IMR-90 (cell line): ENCODE results near the gene DOCK7. TPM values are rescaled to one million over a fixed set of nuclear protein-coding genes. Genes with fewer than 3 reads are reported as not detected.

Source experiments
- ATAC-seq: fragments of 200-7000 bp; cut with Tn5 transposase; 2 replicates; pipeline ENCODE4 v1.9.1; 2020; ENCODE audit warnings: low read depth, mild to moderate bottlenecking, moderate library complexity
- BruUV-seq: library from RNA; stranded (reverse); fragments of 400-500 nt; replicated peaks from 2 replicates; lab custom pipeline; 2021; lab: Mats Ljungman, UMichigan
- CTCF ChIA-PET: fragments of 300-600 bp; formaldehyde crosslinking; extraction: SDS; loops from one replicate; lab custom pipeline; 2021; ENCODE audit warnings: antibody characterized with exemption; lab: Yijun Ruan, JAX
- POLR2A ChIA-PET: fragments of 300-600 bp; sonication (Branson Sonifier 250); formaldehyde crosslinking; loops from one replicate; lab custom pipeline; 2022; ENCODE audit warnings: antibody characterized with exemption; ENCODE audit not compliant: unreplicated experiment; lab: Charles Lee
- DNase-seq: peaks from one replicate; pipeline ENCODE4 v3.0.0; 2013
- H2AFZ ChIP-seq: replicated peaks from 2 replicates; pipeline ENCODE3; 2013; ENCODE audit warnings: low read length, mild to moderate bottlenecking; ENCODE audit not compliant: poor library complexity
- H2AK5ac ChIP-seq: 2 replicates; pipeline ENCODE4 v1.6.1; 2013; ENCODE audit warnings: low read depth, low read length, inconsistent platforms
- H2AK9ac ChIP-seq: replicated peaks from 2 replicates; pipeline ENCODE3; 2013; ENCODE audit warnings: mild to moderate bottlenecking, low read depth, low read length, moderate library complexity; ENCODE audit not compliant: poor library complexity
- H2BK120ac ChIP-seq: 2 replicates; pipeline ENCODE4 v1.6.1; 2013; ENCODE audit warnings: low read depth, low read length, inconsistent platforms
- H2BK15ac ChIP-seq: 3 replicates; pipeline ENCODE4 v1.6.1; 2013; ENCODE audit warnings: low read depth, low read length, inconsistent platforms
- H2BK20ac ChIP-seq: 2 replicates; pipeline ENCODE4 v1.6.1; 2013; ENCODE audit warnings: low read depth, mild to moderate bottlenecking, inconsistent platforms, low read length, moderate library complexity
- H2BK5ac ChIP-seq: 2 replicates; pipeline ENCODE4 v1.6.1; 2013; ENCODE audit warnings: mild to moderate bottlenecking, low read depth, low read length, inconsistent platforms; ENCODE audit not compliant: poor library complexity, severe bottlenecking
- H3K14ac ChIP-seq: replicated peaks from 2 replicates; pipeline ENCODE4 v1.6.1; 2013; ENCODE audit warnings: low read depth, low read length, inconsistent platforms
- H3K18ac ChIP-seq: 2 replicates; pipeline ENCODE4 v1.6.1; 2013; ENCODE audit warnings: low read depth, low read length, control low read depth
- H3K23ac ChIP-seq: 2 replicates; pipeline ENCODE4 v1.6.1; 2013; ENCODE audit warnings: low read depth, low read length, inconsistent platforms
- H3K27ac ChIP-seq: 2 replicates; pipeline ENCODE4 v1.5.1; 2013; ENCODE audit warnings: mild to moderate bottlenecking, control low read depth, low read length; ENCODE audit not compliant: insufficient read depth
- H3K27me3 ChIP-seq: 2 replicates; pipeline ENCODE4 v1.6.1; 2013; ENCODE audit warnings: low read length; ENCODE audit not compliant: control insufficient read depth, insufficient read depth
- H3K36me3 ChIP-seq: 2 replicates; pipeline ENCODE4 v1.6.1; 2013; ENCODE audit warnings: low read length, mixed read lengths; ENCODE audit not compliant: control insufficient read depth, insufficient read depth
- H3K4ac ChIP-seq: 2 replicates; pipeline ENCODE4 v1.6.1; 2013; ENCODE audit warnings: low read depth, low read length, inconsistent platforms
- H3K4me1 ChIP-seq: 2 replicates; pipeline ENCODE4 v1.6.1; 2013; ENCODE audit warnings: low read length, mixed read lengths; ENCODE audit not compliant: control insufficient read depth, insufficient read depth
- H3K4me2 ChIP-seq: 2 replicates; pipeline ENCODE4 v1.6.1; 2013; ENCODE audit warnings: low read depth, mild to moderate bottlenecking, control low read depth, low read length, moderate library complexity
- H3K4me3 ChIP-seq: 2 replicates; pipeline ENCODE4 v1.5.1; 2013; ENCODE audit warnings: low read depth, mild to moderate bottlenecking, control low read depth, low read length, moderate library complexity; ENCODE audit not compliant: insufficient read depth
- H3K56ac ChIP-seq: 2 replicates; pipeline ENCODE4 v1.6.1; 2013; ENCODE audit warnings: low read length, inconsistent platforms; ENCODE audit not compliant: insufficient read depth; ENCODE audit errors: extremely low read depth
- H3K79me1 ChIP-seq, 2 experiments: 2 replicates each; pipeline ENCODE4 v1.6.1; 2013; ENCODE audit warnings: low read length in 2 of 2, inconsistent platforms in 1 of 2, low read depth in 1 of 2
- H3K9ac ChIP-seq: 2 replicates; pipeline ENCODE4 v1.6.1; 2013; ENCODE audit warnings: low read depth, low read length, control low read depth
- H3K9me1 ChIP-seq: 2 replicates; pipeline ENCODE4 v1.6.1; 2013; ENCODE audit warnings: low read length, inconsistent platforms; ENCODE audit not compliant: insufficient read depth
- H3K9me3 ChIP-seq: 2 replicates; pipeline ENCODE4 v1.6.1; 2013; ENCODE audit warnings: low read length; ENCODE audit not compliant: control insufficient read depth, insufficient read depth
- H4K20me1 ChIP-seq: 2 replicates; pipeline ENCODE4 v1.6.1; 2013; ENCODE audit warnings: low read length, inconsistent platforms; ENCODE audit not compliant: insufficient read depth
- H4K5ac ChIP-seq: 2 replicates; pipeline ENCODE4 v1.6.1; 2013; ENCODE audit warnings: mild to moderate bottlenecking, low read depth, low read length, control low read depth
- H4K8ac ChIP-seq, 2 experiments: 2 replicates each; pipeline ENCODE4 v1.6.1; 2013; ENCODE audit warnings: low read depth in 2 of 2, low read length in 2 of 2, control low read depth in 1 of 2, inconsistent platforms in 1 of 2
- H4K91ac ChIP-seq: 2 replicates; pipeline ENCODE4 v1.6.1; 2013; ENCODE audit warnings: low read depth, low read length, inconsistent platforms; ENCODE audit not compliant: insufficient read depth
- BHLHE40 ChIP-seq: fragments of 150-350 bp; IDR thresholded peaks from 2 replicates; pipeline ENCODE4 v1.6.1; 2016; ENCODE audit warnings: mild to moderate bottlenecking, low read depth, low read length
- ELK1 ChIP-seq: fragments of 150-350 bp; IDR thresholded peaks from 2 replicates; pipeline ENCODE4 v1.6.1; 2016; ENCODE audit warnings: low read depth, mild to moderate bottlenecking, low read length, moderate library complexity, borderline replicate concordance
- MAFK ChIP-seq: IDR thresholded peaks from 2 replicates; pipeline ENCODE4 v1.6.1; 2012; ENCODE audit warnings: low read depth, low read length, improper control_type of control experiment
- dilution Hi-C: fragments of 300-500 bp; cut with HindIII; formaldehyde crosslinking; loops from one replicate; pipeline ENCODE4 v1.14.3; 2018; ENCODE audit warnings: low sequenced_read_pairs; ENCODE audit not compliant: unreplicated experiment
- in situ Hi-C: fragments of 300-500 bp; cut with MboI; formaldehyde crosslinking; loops from 3 replicates; pipeline ENCODE4 v1.14.3; 2019; ENCODE audit warnings: low sequenced_read_pairs, inconsistent platforms, mixed read lengths
- intact Hi-C: fragments of 100-400 bp; cut with micrococcal nuclease; formaldehyde crosslinking; loops from 2 replicates; pipeline ENCODE4 v1.10.0; 2022
- polyA plus RNA-seq, 3 experiments: library from polyadenylated mRNA; depleted of rRNA; stranded (reverse); fragments of >200 nt; gene quantifications; 2 replicates each; pipeline ENCODE4 v1.2.3, GENCODE V29; 2012; ENCODE audit warnings: low replicate concordance in 1 of 3
- total RNA-seq: library from RNA; depleted of rRNA; stranded (reverse); fragments of >200 nt; gene quantifications from 2 replicates; pipeline ENCODE4 v1.2.3, GENCODE V29; 2012
- TF ChIP-seq, protein P1 (sequence below): fragments of 150-350 bp; IDR thresholded peaks from 2 replicates; pipeline ENCODE4 v1.6.1; 2017; ENCODE audit warnings: mild to moderate bottlenecking, antibody characterized with exemption, low read length, low read depth

The DOCK7 gene
- total and polyA plus RNA-seq, 2 of the 4 experiments (the other 2 are of a cell fraction): 38.0 to 97.7 TPM

GRCh38 chr1:62536865-62537264 lies 151.3 kb downstream of the DOCK7 start:
- Histone ChIP-seq H2BK120ac (no peak overlapping the region), H3K9me1 (no peaks in the 10 kb centered on the region; the same call in none of the 2 replicates), H2BK15ac (no peak overlapping the region), H4K5ac (no peak overlapping the region), H4K8ac (no peak overlapping the region), H3K18ac (no peak overlapping the region), H4K20me1 (no peaks in the 10 kb centered on the region), H2AFZ (no peak overlapping the region), H3K23ac (no peak overlapping the region), H2BK5ac (no peak overlapping the region), H3K4me3 (no peak overlapping the region), H3K14ac (no peak overlapping the region), H2BK20ac (no peak overlapping the region), H3K27me3 (no peaks in the 10 kb centered on the region), H2AK9ac (no peak overlapping the region), H2AK5ac (no peak overlapping the region), H3K79me1 (no peaks in the 10 kb centered on the region; a peak in 1 of 4 replicates), H3K27ac (no peak overlapping the region), H3K56ac (no peak overlapping the region), H3K9ac (no peak overlapping the region), H3K36me3 (peaks cover 26% of the 10 kb centered on the region), H3K4me1 (peaks cover 2% of the 10 kb centered on the region; the same call in 1 of the 2 replicates), H3K4me2 (no peak overlapping the region), H3K9me3 (no peaks in the 10 kb centered on the region), H4K91ac (no peak overlapping the region), H3K4ac (no peak overlapping the region)
- BruUV-seq: no TSS peak
- TF ChIP-seq, protein P1, sequence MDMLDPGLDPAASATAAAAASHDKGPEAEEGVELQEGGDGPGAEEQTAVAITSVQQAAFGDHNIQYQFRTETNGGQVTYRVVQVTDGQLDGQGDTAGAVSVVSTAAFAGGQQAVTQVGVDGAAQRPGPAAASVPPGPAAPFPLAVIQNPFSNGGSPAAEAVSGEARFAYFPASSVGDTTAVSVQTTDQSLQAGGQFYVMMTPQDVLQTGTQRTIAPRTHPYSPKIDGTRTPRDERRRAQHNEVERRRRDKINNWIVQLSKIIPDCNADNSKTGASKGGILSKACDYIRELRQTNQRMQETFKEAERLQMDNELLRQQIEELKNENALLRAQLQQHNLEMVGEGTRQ: no peak
- TF ChIP-seq BHLHE40 (no peak), MAFK (no peak), ELK1 (no peak)
- in situ Hi-C loops: no loop called here
- DNase-seq (no peak), ATAC-seq (no peak)
- CTCF ChIA-PET: no interaction called here
- intact Hi-C loops: no loop called here
- dilution Hi-C loops: no loop called here
- POLR2A ChIA-PET: no interaction called here
